NCI-H2227 (cell line): ENCODE results near the gene ST3GAL2.

Experiments
- DNase-seq: peaks from one replicate; lab custom pipeline; 2025; ENCODE audit not compliant: unreplicated experiment; lab: John Stamatoyannopoulos, UW

ST3GAL2 gene

GRCh38 chr16:70440009-70440692 is 1.3 kb upstream of the ST3GAL2 start:
- DNase-seq: no peak

GRCh38 chr16:70438585-70438968 is 323 bp downstream of the ST3GAL2 start:
- peak; percentile 65 for DNase-seq

- no peak for DNase-seq
Measured at GRCh38 chr16:70437582-70438557, 1.0 kb downstream of the ST3GAL2 start.

GRCh38 chr16:70437017-70437581 is 1.8 kb downstream of the ST3GAL2 start:
- DNase-seq: peak; percentile 12

- no peak for DNase-seq
Measured at GRCh38 chr16:70434484-70435260, 4.2 kb downstream of the ST3GAL2 start.

GRCh38 chr16:70433458-70434103 is 5.3 kb downstream of the ST3GAL2 start:
- no peak for DNase-seq

GRCh38 chr16:70432723-70433457 is 6.0 kb downstream of the ST3GAL2 start:
- DNase-seq: no peak

- DNase-seq: no peak
Measured at GRCh38 chr16:70432356-70432722, 6.6 kb downstream of the ST3GAL2 start.

- no peak for DNase-seq
Measured at GRCh38 chr16:70430667-70431536, 8.0 kb downstream of the ST3GAL2 start.

- DNase-seq: no peak
Measured at GRCh38 chr16:70429888-70430666, 8.8 kb downstream of the ST3GAL2 start.

- DNase-seq: peak; percentile 60
Measured at GRCh38 chr16:70428178-70428998, 10.5 kb downstream of the ST3GAL2 start.

GRCh38 chr16:70427786-70428177 is 11.1 kb downstream of the ST3GAL2 start:
- no peak for DNase-seq

GRCh38 chr16:70422543-70422942 is 16.4 kb downstream of the ST3GAL2 start:
- no peak for DNase-seq

GRCh38 chr16:70421473-70422311 is 17.2 kb downstream of the ST3GAL2 start:
- no peak for DNase-seq

- no peak for DNase-seq
Measured at GRCh38 chr16:70421014-70421413, 17.9 kb downstream of the ST3GAL2 start.
